VCaP (cell line): Measurements from ENCODE around the gene DNAJA4.
"Not testable (repeated sequence)": the region's sequence is repeated elsewhere in the genome, so short reads cannot be mapped to it uniquely, and the experiment has no call there.

Experiments
- H3K27ac ChIP-seq: fragments of 450-650 bp; 2 replicates; pipeline ENCODE4 v1.5.1; 2017
- CTCF ChIP-seq: fragments of 450-650 bp; conservative IDR thresholded peaks from 2 replicates; pipeline ENCODE4 v1.5.1; 2017; ENCODE audit warnings: mild to moderate bottlenecking, moderate library complexity

Gene DNAJA4

GRCh38 chr15:78244101-78244500 is 20.3 kb upstream of the DNAJA4 start:
- TF ChIP-seq CTCF: no peak

GRCh38 chr15:78244893-78245292 is 19.5 kb upstream of the DNAJA4 start:
- TF ChIP-seq CTCF: no peak
- no peak overlapping the region for H3K27ac ChIP-seq

More at GRCh38 chr15:78244101-78244500, 20.3 kb upstream of the DNAJA4 start:
- H3K27ac ChIP-seq: peak overlapping the region; percentile 18; the same call in 1 of the 2 replicates

- H3K27ac ChIP-seq: not testable (repeated sequence)
These were observed 19.0 kb upstream of the DNAJA4 start for GRCh38 chr15:78245392-78245791.

GRCh38 chr15:78245976-78246620 is 18.3 kb upstream of the DNAJA4 start:
- not testable (repeated sequence) for H3K27ac ChIP-seq

GRCh38 chr15:78247911-78248310 is 16.5 kb upstream of the DNAJA4 start:
- no peak overlapping the region for H3K27ac ChIP-seq
- no peak for TF ChIP-seq CTCF

GRCh38 chr15:78249131-78249530 is 15.2 kb upstream of the DNAJA4 start:
- TF ChIP-seq CTCF: no peak
- H3K27ac ChIP-seq: no peak overlapping the region

GRCh38 chr15:78251136-78251535 is 13.2 kb upstream of the DNAJA4 start:
- H3K27ac ChIP-seq: no peak overlapping the region
- TF ChIP-seq CTCF: no peak

GRCh38 chr15:78255421-78256043 is 8.8 kb upstream of the DNAJA4 start:
- no peak for TF ChIP-seq CTCF
- no peak overlapping the region for H3K27ac ChIP-seq

- no peak for TF ChIP-seq CTCF
- H3K27ac ChIP-seq: no peak overlapping the region
These were observed 8.3 kb upstream of the DNAJA4 start for GRCh38 chr15:78256044-78256437.
